Calu3 (cell line): ENCODE data around the gene FPGS. TPM values are rescaled to one million over a fixed set of nuclear protein-coding genes. Genes with fewer than 3 reads are reported as not detected.

Source experiments
- BruUV-seq: library from RNA; stranded (reverse); fragments of 400-500 nt; replicated peaks from 2 replicates; lab custom pipeline; 2021; lab: Mats Ljungman, UMichigan
- CTCF ChIA-PET: fragments of 300-600 bp; sonication (Branson Sonifier 250); formaldehyde crosslinking; loops from one replicate; lab custom pipeline; 2022; ENCODE audit warnings: antibody characterized with exemption; lab: Charles Lee
- DNase-seq: peaks from one replicate; pipeline ENCODE4 v3.0.0; 2022
- H3K27ac Mint-ChIP-seq: one replicate; pipeline ENCODE4 v1.8.0; 2022; ENCODE audit warnings: mixed read lengths; ENCODE audit not compliant: unreplicated experiment
- H3K27me3 Mint-ChIP-seq: one replicate; pipeline ENCODE4 v1.8.0; 2022; ENCODE audit warnings: mixed read lengths; ENCODE audit not compliant: unreplicated experiment
- H3K36me3 Mint-ChIP-seq: one replicate; pipeline ENCODE4 v1.8.0; 2022; ENCODE audit warnings: mild to moderate bottlenecking, moderate library complexity, mixed read lengths; ENCODE audit not compliant: insufficient read depth, unreplicated experiment
- H3K4me1 Mint-ChIP-seq: one replicate; pipeline ENCODE4 v1.8.0; 2022; ENCODE audit warnings: mild to moderate bottlenecking, low read depth, mixed read lengths; ENCODE audit not compliant: unreplicated experiment
- H3K4me3 Mint-ChIP-seq: one replicate; pipeline ENCODE4 v1.8.0; 2022; ENCODE audit warnings: mild to moderate bottlenecking, low read depth, moderate library complexity, mixed read lengths; ENCODE audit not compliant: unreplicated experiment
- H3K9me3 Mint-ChIP-seq: one replicate; pipeline ENCODE4 v1.8.0; 2022; ENCODE audit warnings: low read depth, mixed read lengths; ENCODE audit not compliant: unreplicated experiment
- CTCF ChIP-seq: fragments of 200-600 bp; IDR thresholded peaks from one replicate; pipeline ENCODE4 v1.8.0; 2022; ENCODE audit warnings: antibody characterized with exemption; ENCODE audit not compliant: unreplicated experiment
- intact Hi-C: fragments of 100-400 bp; cut with micrococcal nuclease; formaldehyde crosslinking; loops from one replicate; pipeline ENCODE4 v1.10.0; 2022; ENCODE audit not compliant: unreplicated experiment
- total RNA-seq: library from RNA; stranded (reverse); gene quantifications from 2 replicates; pipeline ENCODE4 v1.2.3, GENCODE V29; 2022

FPGS gene
- total RNA-seq, 1 experiment from 2014 or later = 75.2 TPM

- intact Hi-C loops = no loop called here
- TSS peak; percentile 91 for BruUV-seq
- CTCF ChIA-PET = interaction anchor here (0.6 kb wide), 1 partner anchor 21 kb away, joined by 3 read pairs; no protein-coding TSS in a partner anchor
- Mint-ChIP-seq H3K36me3 (peaks cover 43% of the 10 kb centered on the region), H3K27ac (peak overlapping the region; percentile 94), H3K9me3 (no peaks in the 10 kb centered on the region), H3K27me3 (no peaks in the 10 kb centered on the region), H3K4me3 (peak overlapping the region; percentile 93), H3K4me1 (no peaks in the 10 kb centered on the region)
- no peak for TF ChIP-seq CTCF
- peak; percentile 63 for DNase-seq
Observed at GRCh38 chr9:127803507-127804352, 1.0 kb downstream of the FPGS start.

GRCh38 chr9:127805620-127806019 lies 2.9 kb downstream of the FPGS start:
- no peaks in the 10 kb centered on the region for H3K27me3 Mint-ChIP-seq
- BruUV-seq = TSS peak; percentile 49
- no peaks in the 10 kb centered on the region for H3K9me3 Mint-ChIP-seq
- no peak overlapping the region for H3K4me3 Mint-ChIP-seq
- peaks cover 53% of the 10 kb centered on the region for H3K36me3 Mint-ChIP-seq
- H3K4me1 Mint-ChIP-seq = no peaks in the 10 kb centered on the region
- CTCF ChIA-PET = interaction anchor here (0.8 kb wide), 1 partner anchor 23 kb away, joined by 3 read pairs; no protein-coding TSS in a partner anchor
- intact Hi-C loops = no loop called here
- no peak overlapping the region for H3K27ac Mint-ChIP-seq
- DNase-seq = peak; percentile 25
- no peak for TF ChIP-seq CTCF

GRCh38 chr9:127806871-127807270 lies 4.2 kb downstream of the FPGS start:
- peaks cover 51% of the 10 kb centered on the region for H3K36me3 Mint-ChIP-seq
- CTCF ChIA-PET = no interaction called here
- no peak overlapping the region for H3K4me3 Mint-ChIP-seq
- H3K9me3 Mint-ChIP-seq = no peaks in the 10 kb centered on the region
- intact Hi-C loops = no loop called here
- H3K4me1 Mint-ChIP-seq = no peaks in the 10 kb centered on the region
- no peak overlapping the region for H3K27ac Mint-ChIP-seq
- DNase-seq = no peak
- BruUV-seq = no TSS peak
- no peaks in the 10 kb centered on the region for H3K27me3 Mint-ChIP-seq
- no peak for TF ChIP-seq CTCF

- H3K4me1 Mint-ChIP-seq = no peaks in the 10 kb centered on the region
- intact Hi-C loops = no loop called here
- H3K36me3 Mint-ChIP-seq = peaks cover 38% of the 10 kb centered on the region
- no TSS peak for BruUV-seq
- no peaks in the 10 kb centered on the region for H3K9me3 Mint-ChIP-seq
- DNase-seq = no peak
- H3K27me3 Mint-ChIP-seq = no peaks in the 10 kb centered on the region
- H3K27ac Mint-ChIP-seq = no peak overlapping the region
- H3K4me3 Mint-ChIP-seq = no peak overlapping the region
- TF ChIP-seq CTCF = no peak
- CTCF ChIA-PET = interaction anchor here (1.4 kb wide), 1 partner anchor 7 kb away, joined by 8 read pairs; no protein-coding TSS in a partner anchor
Observed at GRCh38 chr9:127808347-127809001, 5.8 kb downstream of the FPGS start.
